ENCODE measurements around the gene LYPD1.

GRCh38 chr2:132632000-132632649 lies 37.9 kb downstream of the LYPD1 start:
- TF ChIP-seq CTCF (IDR thresholded peaks at IDR 0.05) = no peak
- no peak for TF ChIP-seq POLR2A (IDR thresholded peaks at IDR 0.05)
